ENCODE measurements around the gene RRBP1. TPM values are rescaled to one million over a fixed set of nuclear protein-coding genes. Genes with fewer than 3 reads are reported as not detected.
A peak's percentile ranks its signal among the peaks of the same experiment; 100 is the strongest.

RRBP1 gene
- total and polyA plus RNA-seq, 9 donors, result 29.2 to 159 (median 83.8) TPM

DNA sequence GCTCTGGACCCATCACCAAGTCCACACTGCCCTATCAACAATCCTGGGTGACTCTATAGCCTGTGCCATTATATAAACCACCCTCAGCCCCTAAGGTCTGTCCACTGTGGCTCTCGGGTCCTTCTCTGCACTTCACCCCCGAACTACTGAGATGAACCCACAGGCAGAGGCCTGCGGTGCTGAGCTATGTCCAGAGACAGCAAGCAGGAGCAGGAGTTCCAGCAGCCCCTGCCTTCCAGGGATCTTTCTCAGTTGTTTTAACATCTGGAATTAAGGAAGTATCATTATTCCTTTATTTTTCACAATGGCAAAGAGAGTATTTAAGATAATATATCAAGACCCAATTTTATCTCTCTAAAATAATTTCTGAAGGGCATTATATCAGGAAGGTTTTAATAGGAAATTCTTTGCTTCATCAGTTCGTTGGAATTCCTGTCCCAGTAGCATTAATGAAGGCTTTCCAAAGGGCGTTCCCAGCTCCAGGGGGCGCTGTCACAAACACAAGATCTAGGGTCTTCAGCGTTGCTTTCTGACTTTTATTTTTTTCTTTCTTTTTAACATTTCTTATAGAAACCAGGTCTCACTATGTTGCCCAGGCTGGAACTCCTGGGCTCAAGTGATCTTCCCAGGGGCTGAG is 27.3 kb downstream of the RRBP1 start:
- TF ChIP-seq POLR2A (IDR thresholded peaks at IDR 0.05), result no peak
- TF ChIP-seq EP300 (IDR thresholded peaks at IDR 0.05), result no peak
- peak; percentile 24 to 33 (median 26) for TF ChIP-seq CTCF (IDR thresholded peaks at IDR 0.05)
- intact Hi-C loops (cut with DNase I), result no loop called here
- Histone ChIP-seq H3K9me3 (no peaks in the 10 kb centered on the region), H3K27me3 (no peaks in the 10 kb centered on the region), H3K4me1 (ENCODE audit: insufficient read depth) (peaks cover 7% of the 10 kb centered on the region), H3K4me3 (no peak overlapping the region), H3K27ac (no peak overlapping the region), H3K36me3 (no peaks in the 10 kb centered on the region)
- WGBS, 3 donors, result 58 to 60% (median 59%) methylated on average over 7 of the region's 7 CpGs
- peak in 2 of 5 donors; percentile 72 to 75 for DNase-seq

- H3K4me1 ChIP-seq (ENCODE audit: insufficient read depth), result peaks cover 12% of the 10 kb centered on the region
- DNase-seq, result no peak
- H3K9me3 ChIP-seq, result no peaks in the 10 kb centered on the region
- no peak overlapping the region for H3K4me3 ChIP-seq
- no peak overlapping the region for H3K27ac ChIP-seq
- intact Hi-C loops (cut with DNase I), result no loop called here
- no peak for TF ChIP-seq EP300 (IDR thresholded peaks at IDR 0.05)
- TF ChIP-seq POLR2A (IDR thresholded peaks at IDR 0.05), result no peak
- no peak for TF ChIP-seq CTCF (IDR thresholded peaks at IDR 0.05)
- no peaks in the 10 kb centered on the region for H3K27me3 ChIP-seq
- H3K36me3 ChIP-seq, result no peaks in the 10 kb centered on the region
- WGBS, 3 donors, result 81 to 89% (median 88%) methylated on average over 11 of the region's 11 CpGs
Measured at GRCh38 chr20:17653835-17654648, 28.0 kb downstream of the RRBP1 start.

DNA sequence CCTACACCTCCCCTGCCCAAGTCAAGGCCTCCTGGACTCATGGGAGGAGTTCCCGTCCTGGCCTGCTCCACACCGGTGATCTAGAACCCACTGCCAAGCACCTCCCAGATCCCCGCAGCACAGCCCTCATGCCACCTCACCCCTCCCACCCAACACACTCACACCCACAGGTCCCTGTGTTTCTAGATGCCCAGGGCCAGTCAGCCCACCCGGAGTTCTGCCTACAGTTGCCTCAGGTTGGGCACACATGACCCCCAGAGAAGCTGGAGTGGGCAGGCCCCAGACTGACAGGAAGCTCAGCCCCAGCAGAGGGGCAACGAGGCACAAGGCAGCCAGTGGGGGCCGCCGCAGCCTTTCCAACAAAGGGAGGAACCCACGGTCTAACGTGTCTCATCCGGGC is 29.6 kb downstream of the RRBP1 start:
- Histone ChIP-seq H3K27ac (no peak overlapping the region), H3K27me3 (no peaks in the 10 kb centered on the region), H3K4me3 (no peak overlapping the region), H3K9me3 (no peaks in the 10 kb centered on the region), H3K4me1 (ENCODE audit: insufficient read depth) (peaks cover 20% of the 10 kb centered on the region), H3K36me3 (no peaks in the 10 kb centered on the region)
- WGBS, 3 donors, result 77 to 85% (median 78%) methylated on average over 10 of the region's 10 CpGs
- DNase-seq, result peak in 2 of 5 donors; percentile 14 to 33
- intact Hi-C loops (cut with DNase I), result no loop called here
- TF ChIP-seq EP300 (IDR thresholded peaks at IDR 0.05) (no peak), POLR2A (IDR thresholded peaks at IDR 0.05) (no peak), CTCF (IDR thresholded peaks at IDR 0.05) (no peak)

DNA sequence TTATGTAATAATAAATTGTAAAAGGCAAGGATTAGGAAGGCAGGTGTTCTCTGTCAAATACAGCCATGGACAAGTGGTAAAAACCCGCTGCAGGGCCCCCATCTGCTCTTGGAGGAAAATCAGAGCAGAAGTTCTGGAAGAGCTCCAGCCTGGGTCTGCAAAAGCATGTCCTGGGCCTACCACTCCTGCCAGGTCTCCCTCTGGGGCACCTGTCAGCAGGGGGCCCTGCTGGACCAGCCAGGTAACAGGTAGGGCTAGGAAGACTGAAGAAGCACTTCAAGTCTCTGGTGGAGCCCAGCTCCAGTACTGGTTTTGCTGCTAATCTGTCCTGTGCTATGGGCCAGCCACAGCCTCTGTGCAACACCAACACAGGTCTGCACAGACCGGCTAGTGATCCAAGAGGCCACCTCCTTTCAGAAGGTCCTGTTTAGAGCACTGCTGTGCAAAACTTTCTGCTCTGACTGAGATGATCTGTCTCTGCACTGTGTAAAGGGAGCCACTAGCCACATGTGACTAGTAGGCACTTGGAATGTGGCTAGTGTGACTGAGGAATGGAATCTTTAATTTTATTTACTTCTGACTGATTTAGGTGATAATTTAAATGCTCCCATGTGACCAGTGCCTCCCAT is 30.2 kb downstream of the RRBP1 start:
- Histone ChIP-seq H3K4me1 (ENCODE audit: insufficient read depth) (peaks cover 23% of the 10 kb centered on the region), H3K27me3 (no peaks in the 10 kb centered on the region), H3K4me3 (no peak overlapping the region), H3K36me3 (no peaks in the 10 kb centered on the region), H3K9me3 (no peaks in the 10 kb centered on the region), H3K27ac (no peak overlapping the region)
- 50 to 60% (median 51%) methylated on average over 2 of the region's 2 CpGs for WGBS, 3 donors
- peak in 2 of 5 donors; percentile 18 to 30 for DNase-seq
- TF ChIP-seq POLR2A (IDR thresholded peaks at IDR 0.05), result no peak
- TF ChIP-seq EP300 (IDR thresholded peaks at IDR 0.05), result no peak
- no peak for TF ChIP-seq CTCF (IDR thresholded peaks at IDR 0.05)
- intact Hi-C loops (cut with DNase I), result no loop called here
